HG03175 (cell line): ENCODE results near the gene COL5A1.

ENCODE experiments used
- ATAC-seq: cut with Tn5 transposase; IDR thresholded peaks from one replicate; pipeline ENCODE4 v1.9.1; 2021; ENCODE audit warnings: mild to moderate bottlenecking, moderate library complexity; ENCODE audit not compliant: unreplicated experiment

The COL5A1 gene

DNA sequence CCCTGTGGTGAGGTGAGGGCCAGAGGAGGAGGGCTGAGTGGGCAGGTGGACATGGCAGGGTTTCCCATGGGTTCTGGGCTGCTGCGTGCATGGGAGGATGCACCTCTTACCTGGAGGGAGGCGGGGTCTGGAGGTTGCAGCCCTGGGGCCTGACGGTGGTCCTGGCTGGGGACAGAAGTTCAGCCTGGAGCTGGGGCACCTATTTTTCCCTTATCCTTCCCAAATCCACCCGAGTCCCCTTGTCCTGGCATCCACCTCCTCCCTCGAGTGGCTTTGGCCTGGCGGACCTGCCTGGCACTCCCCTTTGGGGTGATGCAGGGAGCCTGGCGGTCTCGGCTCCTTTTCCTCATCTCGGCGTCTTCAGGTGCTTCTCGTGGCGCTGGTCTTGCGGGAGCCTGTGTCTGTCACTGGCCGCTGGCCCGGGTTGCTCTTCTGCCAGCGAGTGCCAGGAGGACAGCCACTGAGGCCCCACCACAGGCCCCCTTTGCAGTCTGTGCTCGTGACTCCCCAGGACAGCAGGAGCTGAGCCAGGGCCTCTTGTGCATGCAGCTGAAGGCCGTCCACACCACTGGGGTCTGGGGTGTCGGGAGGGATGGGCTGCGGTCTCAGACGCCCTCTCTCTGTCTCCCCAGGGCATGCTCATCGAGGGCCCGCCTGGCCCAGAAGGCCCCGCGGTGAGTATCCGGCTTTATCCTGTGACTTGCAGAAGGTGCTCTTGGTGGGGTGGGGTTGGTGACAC, 96.4 kb downstream of the COL5A1 start:
- ATAC-seq = no peak

- ATAC-seq = no peak
Observed at GRCh38 chr9:134738869-134739659, 97.5 kb downstream of the COL5A1 start.

GRCh38 chr9:134739660-134739968, 98.0 kb downstream of the COL5A1 start:
- no peak for ATAC-seq

- ATAC-seq = no peak
Observed at GRCh38 chr9:134740071-134740470, 98.5 kb downstream of the COL5A1 start.

DNA sequence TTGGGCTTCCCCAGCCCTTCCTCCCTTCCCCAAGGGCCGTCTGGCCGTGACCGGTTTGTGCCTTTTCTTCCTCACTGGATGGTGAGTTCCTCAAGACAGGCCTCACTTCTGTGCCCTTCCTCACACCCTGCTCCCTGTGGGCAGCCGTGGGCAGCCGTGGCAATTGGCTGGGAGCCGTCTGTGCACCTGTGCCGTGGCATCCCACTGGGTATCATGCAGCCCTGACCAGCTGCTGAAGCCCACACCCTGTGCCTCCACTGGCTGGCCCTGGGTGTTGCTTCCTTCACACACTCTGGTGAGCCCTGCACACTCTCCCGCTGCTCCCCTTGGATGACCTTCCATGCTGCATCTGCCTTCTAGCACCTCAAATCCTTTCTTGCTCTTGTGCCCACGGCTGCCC, 100.2 kb downstream of the COL5A1 start:
- ATAC-seq = no peak

GRCh38 chr9:134742822-134743535, 101.4 kb downstream of the COL5A1 start:
- ATAC-seq = no peak

- no peak for ATAC-seq
Observed at GRCh38 chr9:134743853-134744252, 102.2 kb downstream of the COL5A1 start.

DNA sequence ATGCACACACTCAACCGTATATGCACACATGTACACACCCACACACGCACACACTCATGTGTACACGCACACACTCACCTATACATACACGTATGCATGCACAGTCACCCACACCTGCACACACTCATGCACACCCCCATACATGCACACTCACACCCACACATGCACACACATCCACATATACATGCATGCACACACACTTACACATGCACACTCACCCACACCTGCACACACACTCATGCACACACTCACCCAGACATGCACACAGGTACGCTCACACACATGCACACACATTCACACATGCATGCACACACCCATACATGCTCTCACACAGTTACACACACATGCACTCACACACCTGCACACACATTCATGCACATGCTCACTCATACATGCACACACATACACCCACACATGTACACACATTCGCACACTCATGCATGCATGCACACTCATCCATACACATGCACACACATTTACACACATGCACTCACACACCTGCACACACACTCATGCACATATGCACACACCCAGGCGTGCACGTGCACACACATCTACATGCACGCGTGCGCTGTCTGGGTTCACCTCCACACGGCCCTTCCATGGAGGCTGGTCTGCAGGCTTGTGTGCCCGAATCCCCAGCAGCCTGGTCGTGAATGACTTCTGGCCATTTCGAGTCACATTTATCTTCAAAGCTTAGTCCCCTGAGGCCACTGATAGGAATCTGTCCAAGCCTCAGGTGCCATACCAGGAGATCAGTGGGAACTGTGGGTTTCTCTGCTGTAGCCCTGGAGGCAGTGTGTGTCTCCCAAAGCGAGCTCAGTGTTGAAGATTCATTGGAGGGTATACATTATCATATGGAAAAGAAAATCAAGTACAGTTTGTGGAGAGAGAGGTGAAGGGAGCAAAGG, 103.0 kb downstream of the COL5A1 start:
- no peak for ATAC-seq

- ATAC-seq = no peak
Observed at GRCh38 chr9:134747951-134748489, 106.4 kb downstream of the COL5A1 start.

DNA sequence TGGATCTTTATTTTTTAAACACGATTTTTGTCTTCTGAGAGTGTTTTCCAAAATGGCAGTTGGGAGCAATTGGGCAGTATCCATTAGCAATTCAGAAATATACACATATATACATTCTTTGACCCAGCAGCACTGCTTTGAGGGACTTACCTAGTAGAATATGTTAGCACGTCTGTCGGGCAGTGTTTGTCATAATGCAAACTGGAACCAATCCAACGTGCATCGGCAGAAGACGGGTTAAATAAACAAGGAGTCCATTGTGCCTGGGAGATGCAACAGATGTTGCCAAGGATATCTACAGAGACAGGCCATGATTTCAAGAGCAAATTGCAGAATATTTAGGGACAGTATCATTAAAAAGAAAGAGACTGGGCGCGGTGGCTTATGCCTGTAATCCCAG, 107.0 kb downstream of the COL5A1 start:
- ATAC-seq = no peak

DNA sequence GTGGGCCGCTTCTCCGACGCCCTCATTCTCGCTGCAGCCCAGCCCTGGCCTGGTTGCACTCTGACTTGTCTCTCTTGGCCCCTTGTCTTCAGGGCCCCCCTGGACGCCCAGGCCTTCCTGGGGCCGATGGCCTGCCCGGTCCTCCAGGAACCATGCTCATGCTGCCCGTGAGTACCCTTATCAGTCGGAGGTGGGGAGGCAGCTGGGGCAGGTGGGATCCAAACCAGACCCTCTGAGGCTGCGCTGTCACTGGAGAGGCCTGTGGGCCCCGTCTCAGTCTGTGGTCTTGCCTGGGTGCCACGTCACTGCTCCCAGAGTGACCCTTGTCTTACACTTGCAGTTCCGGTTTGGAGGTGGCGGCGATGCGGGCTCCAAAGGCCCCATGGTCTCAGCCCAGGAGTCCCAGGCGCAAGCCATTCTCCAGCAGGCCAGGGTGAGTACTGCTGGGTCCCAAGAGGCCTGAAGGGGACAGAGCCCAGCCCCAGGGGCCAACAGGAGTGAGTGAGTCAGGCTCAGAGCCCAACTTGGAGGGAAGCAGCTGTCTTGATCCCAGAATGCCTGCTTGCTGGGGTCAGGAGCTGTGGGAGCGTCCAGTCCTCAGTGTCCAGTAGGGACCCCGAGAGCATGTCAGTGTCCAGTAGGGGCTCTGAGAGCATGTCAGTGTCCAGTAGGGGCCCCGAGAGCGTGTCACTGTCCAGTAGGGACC, 109.0 kb downstream of the COL5A1 start:
- ATAC-seq = no peak

- ATAC-seq = no peak
Observed at GRCh38 chr9:134751622-134752021, 110.0 kb downstream of the COL5A1 start.

- no peak for ATAC-seq
Observed at GRCh38 chr9:134752471-134753168, 111.0 kb downstream of the COL5A1 start.

DNA sequence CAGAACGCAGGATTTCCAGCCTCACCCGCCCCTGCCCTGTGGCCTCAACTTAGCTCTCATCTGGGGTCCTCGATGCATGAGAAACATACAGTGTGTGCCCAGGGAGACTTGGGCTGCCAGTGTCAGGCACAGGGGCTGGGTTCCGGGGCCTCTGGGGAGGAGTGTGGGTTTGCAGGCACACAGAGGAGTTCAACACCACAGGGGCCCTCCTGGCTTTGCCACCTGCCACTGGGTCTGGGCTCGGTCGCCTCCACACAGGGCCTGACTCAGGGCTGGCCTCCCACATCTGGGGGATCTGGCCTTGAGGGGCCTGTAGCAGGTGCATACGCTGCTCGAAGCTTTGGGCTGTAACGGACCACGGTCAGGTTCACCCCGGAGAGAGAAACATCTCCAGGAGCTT, 111.6 kb downstream of the COL5A1 start:
- ATAC-seq = no peak

- ATAC-seq = no peak
Observed at GRCh38 chr9:134755221-134755907, 113.8 kb downstream of the COL5A1 start.

GRCh38 chr9:134756098-134756497, 114.5 kb downstream of the COL5A1 start:
- no peak for ATAC-seq

GRCh38 chr9:134757216-134757975, 115.8 kb downstream of the COL5A1 start:
- no peak for ATAC-seq
